ENCODE results near the gene COPG1.

DNA sequence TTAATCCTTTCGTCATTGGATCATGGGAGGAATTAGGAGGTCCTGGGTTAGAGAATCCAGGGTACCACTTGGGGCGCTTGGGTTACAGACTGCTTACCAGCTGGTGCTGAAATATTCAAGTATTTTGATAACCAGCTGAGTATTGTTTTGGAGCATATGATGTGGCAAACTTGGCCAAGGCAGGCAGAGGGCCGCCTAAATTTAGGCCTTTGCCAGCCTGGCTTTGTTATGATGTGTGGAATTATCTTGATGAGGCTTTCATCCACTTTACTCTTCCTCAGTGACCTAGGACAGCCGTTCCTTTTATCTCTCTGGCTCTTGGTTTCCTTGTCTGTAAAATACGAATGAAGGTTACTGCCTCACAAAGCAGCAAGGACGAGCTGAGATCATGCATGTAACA lies 6.9 kb downstream of the COPG1 start:
- TF ChIP-seq, protein P1, sequence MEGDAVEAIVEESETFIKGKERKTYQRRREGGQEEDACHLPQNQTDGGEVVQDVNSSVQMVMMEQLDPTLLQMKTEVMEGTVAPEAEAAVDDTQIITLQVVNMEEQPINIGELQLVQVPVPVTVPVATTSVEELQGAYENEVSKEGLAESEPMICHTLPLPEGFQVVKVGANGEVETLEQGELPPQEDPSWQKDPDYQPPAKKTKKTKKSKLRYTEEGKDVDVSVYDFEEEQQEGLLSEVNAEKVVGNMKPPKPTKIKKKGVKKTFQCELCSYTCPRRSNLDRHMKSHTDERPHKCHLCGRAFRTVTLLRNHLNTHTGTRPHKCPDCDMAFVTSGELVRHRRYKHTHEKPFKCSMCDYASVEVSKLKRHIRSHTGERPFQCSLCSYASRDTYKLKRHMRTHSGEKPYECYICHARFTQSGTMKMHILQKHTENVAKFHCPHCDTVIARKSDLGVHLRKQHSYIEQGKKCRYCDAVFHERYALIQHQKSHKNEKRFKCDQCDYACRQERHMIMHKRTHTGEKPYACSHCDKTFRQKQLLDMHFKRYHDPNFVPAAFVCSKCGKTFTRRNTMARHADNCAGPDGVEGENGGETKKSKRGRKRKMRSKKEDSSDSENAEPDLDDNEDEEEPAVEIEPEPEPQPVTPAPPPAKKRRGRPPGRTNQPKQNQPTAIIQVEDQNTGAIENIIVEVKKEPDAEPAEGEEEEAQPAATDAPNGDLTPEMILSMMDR (IDR thresholded peaks at IDR 0.05 in 8 of 11, conservative IDR thresholded peaks at IDR 0.05 in 3 of 11) = no peak
- no peak for TF ChIP-seq POLR2AphosphoS5 (IDR thresholded peaks at IDR 0.05)
